Fibroblast of gingiva (primary cell): Measurements from ENCODE around the gene ACO2.

Experiments used
- DNase-seq: peaks from one replicate; pipeline ENCODE4 v3.0.0-alpha.2; 2011; ENCODE audit warnings: low read depth

ACO2 gene

DNA sequence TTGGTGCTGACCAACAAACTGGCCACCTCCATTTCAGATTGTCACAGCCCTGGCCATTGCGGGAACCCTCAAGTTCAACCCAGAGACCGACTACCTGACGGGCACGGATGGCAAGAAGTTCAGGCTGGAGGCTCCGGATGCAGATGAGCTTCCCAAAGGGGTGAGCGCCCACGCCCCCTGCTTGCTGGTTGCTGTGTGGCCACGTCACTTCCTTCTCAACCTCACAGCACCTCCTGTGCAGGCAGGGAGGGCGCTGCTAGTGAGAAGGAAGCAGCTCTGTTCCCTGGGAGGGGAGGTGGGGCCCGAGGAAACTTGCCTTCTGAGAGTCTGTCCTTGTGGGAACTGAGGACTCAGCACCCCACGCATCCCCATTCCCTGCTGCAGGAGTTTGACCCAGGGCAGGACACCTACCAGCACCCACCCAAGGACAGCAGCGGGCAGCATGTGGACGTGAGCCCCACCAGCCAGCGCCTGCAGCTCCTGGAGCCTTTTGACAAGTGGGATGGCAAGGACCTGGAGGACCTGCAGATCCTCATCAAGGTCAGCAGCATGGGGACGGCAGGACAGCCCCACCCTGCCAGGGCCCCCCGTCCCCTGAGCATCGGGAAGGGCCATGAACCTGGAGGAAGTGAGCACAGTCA lies 56.0 kb downstream of the ACO2 start:
- no peak for DNase-seq

GRCh38 chr22:41525450-41526225 lies 56.7 kb downstream of the ACO2 start:
- DNase-seq: no peak

DNA sequence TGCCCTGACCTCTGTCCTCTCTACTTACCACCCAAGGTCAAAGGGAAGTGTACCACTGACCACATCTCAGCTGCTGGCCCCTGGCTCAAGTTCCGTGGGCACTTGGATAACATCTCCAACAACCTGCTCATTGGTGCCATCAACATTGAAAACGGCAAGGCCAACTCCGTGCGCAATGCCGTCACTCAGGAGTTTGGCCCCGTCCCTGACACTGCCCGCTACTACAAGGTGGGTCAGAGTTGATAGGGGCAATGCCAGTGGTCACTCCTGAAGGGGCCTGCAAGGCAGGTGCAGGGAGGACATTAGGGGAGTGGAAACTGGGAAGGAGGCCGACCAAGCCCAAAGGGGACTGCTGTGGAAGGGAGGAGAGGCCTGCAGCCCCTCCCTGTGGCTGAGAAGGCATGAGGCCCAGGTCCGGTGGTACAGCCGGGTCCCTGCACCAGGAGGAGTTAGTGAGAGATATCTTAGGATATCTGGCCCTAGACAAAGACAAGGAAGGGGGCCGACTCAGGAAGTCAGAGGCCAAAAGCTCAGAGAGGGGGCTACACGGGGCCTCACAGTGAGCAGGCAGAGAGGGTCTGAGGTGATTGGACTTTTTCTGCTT lies 57.4 kb downstream of the ACO2 start:
- no peak for DNase-seq

DNA sequence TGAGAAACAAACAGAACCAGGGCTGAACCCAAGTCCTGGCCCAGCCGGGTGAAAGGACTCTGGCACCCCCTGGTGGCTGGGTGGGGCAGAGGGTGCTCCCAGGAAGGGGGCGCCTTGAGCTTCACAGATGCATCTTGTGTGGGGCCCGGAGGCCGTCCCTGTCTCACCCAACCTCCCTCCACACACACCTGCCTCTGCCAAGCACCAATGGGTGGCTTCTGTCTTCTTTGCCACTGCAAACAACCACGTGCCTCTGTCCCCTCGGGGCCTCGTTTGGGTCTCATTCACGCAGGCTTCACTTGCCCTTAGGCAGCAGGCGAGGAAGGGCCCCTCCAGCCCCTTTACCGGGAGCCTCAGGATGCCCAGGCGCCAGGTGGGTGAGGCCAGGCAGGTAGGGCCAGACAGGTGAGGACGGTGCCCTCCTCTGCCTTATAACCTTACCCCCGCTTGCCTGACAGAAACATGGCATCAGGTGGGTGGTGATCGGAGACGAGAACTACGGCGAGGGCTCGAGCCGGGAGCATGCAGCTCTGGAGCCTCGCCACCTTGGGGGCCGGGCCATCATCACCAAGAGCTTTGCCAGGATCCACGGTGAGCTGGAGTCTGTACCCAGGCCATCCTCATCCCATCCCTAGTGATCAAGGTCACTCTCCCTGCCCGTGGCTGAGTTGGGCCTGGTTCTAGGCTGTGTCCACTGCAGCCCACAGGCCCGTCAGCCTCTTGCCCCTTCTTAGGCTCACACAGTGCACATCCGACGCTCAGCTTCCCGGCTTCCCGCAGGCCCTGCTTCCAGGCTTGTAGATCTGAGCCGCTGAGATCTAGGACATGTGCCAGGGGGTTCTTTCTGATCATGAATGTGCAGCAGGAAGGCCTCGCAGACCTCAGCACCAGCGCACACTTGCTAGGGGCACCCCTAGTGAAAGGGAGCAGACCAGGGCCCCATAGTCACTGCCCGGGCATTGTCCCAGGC lies 58.2 kb downstream of the ACO2 start:
- no peak for DNase-seq

- no peak for DNase-seq
Measured at GRCh38 chr22:41528132-41528766, 59.3 kb downstream of the ACO2 start.

- DNase-seq: no peak
Measured at GRCh38 chr22:41528938-41529561, 60.1 kb downstream of the ACO2 start.

DNA sequence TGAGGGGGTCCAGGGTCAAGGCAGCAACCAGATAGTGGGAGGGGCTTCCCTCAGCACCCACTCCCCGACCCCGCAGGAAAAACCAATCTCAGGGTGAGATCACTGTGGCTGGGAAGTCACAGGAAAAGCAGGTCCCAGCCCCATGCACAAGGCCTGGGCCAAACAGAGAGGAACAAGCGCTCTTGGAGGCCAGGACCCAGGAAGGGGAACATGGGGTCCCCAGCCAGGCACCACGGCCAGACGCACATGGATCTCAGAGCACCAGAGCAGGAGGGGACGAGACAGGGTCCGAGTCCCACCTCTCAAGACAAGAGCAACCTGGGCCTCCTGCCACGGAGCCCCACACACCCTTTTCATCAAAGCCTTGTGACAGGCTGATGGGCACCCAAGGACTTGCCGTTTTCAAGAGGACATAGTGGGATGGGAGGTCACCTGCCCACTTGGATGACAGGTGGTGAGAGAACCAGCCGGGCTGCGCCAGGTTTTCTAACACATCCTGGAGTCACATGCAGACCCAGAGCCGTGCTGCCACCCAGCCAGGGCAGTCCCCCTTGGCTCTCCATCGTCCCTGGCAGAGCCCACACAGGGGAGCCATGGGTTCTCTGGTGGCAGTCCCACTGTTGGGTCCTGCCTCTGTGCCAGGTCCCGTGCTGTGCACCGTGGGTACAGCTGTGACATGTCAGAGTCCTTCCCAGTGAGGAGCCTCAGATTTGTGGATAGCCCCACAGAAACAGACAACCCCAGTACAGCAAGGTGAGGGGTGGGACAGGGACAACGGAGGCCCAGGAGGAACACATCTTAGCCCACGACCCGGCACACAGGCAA lies 62.2 kb downstream of the ACO2 start:
- DNase-seq: no peak

DNA sequence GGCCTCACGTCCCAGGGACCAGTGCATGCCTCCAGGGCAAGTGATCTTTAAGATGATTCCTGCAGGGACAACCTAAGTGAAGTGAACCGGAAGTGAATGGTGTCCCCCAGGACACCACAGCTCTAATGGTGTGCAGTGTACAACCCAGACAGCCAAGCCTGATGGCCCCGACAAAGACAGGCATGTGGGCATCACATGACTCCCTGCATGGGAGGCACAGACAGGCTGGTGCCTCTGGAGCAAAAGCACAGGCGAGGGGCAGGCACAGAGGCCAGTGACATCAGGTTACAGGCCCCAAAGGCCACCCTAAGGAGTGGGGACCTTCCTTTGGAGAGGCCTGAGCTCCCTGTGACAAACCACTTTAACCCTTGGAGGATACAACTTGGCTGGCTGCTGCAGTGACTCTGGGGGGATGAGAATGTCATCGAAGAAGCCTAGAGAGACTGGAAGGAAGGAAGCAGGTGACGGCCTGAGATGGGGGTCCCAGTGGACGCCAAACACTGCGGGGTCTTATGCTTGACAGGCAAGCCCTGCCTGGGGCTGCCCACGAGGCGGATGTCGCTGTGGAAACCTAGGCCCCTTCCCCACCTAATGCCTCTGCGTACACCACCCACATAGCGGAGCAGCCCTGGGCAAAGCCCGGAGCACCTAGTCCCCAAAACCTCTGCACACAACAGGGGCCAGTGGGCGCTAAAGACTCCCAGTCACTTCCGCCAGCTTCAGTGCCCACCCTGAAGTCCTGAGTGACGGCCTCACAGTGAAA lies 63.0 kb downstream of the ACO2 start:
- DNase-seq: no peak

DNA sequence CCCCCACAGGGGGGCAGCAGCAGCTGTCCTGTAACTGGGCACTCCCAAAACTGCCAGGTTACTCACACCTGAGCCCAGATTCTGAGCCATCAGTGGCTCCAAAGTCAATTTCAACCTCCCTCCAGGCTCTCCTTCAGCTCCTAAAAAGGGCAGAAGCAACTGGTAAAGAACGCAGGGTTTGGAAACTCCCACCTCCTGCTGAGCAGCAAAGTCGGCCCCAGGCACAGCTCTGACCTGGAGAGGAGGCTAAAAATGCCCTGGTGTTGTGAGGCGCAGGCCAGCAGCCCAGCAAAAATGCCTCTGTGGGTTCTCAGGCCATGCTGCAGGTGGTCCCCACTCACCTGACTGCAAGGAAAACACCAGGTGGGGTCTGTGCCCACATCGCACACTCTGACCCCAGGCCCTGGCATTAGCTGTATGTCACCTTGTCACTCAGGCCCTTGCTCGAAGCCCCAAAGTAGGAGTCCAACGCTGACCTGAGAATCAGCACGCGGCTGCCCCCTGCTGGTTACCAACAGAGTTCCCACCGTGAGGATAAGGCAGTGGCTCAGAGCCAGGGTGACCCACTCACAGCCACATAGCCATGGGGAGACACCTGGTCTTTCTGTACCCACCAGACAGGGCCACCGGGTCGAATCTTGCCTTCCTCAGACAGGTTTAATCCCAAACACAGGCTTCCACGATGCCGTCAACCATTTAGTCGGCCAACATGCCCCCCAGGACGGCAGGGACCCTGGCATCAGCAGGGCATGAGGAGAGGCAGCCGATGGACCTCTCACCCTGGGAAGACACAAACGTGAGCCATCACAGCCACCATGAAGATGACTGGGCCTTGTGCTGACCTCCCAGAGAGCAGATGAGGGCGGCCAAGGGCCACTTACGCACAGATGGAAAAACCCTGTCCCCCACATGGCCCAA lies 64.2 kb downstream of the ACO2 start:
- peak; percentile 37 for DNase-seq

- DNase-seq: no peak
Measured at GRCh38 chr22:41534219-41534618, 65.3 kb downstream of the ACO2 start.

GRCh38 chr22:41535244-41535643 lies 66.3 kb downstream of the ACO2 start:
- DNase-seq: no peak

DNA sequence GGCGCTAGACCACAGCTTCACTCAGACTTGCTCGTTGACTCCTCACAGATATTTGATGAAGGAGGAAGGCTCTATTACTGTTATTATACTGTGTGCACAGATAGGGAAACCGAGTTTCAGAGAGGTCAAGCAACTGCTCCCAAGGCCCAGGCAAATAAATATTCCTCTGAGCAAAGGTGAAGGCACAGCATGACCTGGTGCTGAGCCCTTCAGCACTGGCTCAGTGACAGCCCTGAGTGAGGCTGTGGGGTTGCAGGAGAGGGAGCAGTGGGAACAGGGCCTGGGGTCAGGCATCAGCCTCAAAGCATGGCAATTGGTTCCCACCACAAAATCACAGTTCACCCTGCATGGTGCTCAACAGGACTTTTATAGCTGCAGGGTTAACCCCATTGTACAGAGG lies 68.3 kb downstream of the ACO2 start:
- DNase-seq: no peak

DNA sequence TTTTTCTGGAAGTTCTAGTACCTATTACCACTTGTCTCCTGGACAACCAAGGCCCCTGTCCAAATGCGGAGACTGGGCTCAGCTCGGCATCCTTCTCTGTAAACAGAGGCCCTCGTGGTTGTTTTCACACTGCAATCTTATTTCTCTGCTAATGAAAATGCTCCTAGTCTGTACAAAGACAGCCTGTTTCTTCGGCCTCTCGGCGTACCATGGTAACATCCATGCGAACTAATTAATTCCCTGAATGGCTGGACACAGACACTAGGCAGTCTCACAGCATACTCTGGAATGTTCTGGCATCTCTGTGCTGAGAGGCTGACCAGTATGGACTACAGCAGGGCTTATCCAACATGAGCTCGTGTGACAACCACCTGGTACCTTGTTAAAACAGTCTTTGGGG lies 69.7 kb downstream of the ACO2 start:
- DNase-seq: no peak

- DNase-seq: peak; percentile 35
Measured at GRCh38 chr22:41539146-41540005, 70.5 kb downstream of the ACO2 start.

DNA sequence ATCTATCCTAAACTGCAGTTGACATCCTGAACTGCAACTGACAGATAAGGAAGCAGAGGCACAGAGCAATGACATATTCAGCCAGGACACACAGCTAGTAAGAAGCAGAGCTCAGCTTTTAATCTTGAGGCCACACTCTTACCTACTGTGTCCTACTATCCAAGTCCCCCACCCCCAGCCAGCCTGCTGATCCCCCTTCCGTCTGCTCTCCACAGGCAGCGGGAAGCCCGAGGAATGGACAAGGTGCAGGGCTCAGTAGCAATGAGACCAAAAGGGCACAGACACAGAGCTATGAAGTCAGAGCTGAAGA lies 71.0 kb downstream of the ACO2 start:
- DNase-seq: no peak

DNA sequence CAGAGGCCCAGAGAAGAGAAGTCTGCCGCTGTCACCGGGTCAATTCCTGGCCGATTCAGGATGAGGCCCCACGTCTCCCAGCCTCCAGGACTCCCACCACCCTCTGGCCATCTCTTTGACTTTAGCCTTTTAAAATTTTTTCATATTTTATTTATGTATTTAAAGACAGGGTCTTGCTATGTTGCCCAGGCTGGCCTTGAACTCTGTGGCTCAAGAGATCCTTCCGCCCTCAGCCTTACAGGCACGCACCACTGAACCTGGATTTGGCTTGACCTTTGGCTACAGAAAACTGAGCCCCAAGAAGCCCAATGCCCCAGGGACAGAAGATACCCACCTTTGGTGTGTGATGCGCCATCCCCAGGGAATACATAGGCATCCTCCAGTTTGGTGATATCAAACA lies 71.4 kb downstream of the ACO2 start:
- DNase-seq: no peak

- no peak for DNase-seq
Measured at GRCh38 chr22:41541484-41541883, 72.6 kb downstream of the ACO2 start.

DNA sequence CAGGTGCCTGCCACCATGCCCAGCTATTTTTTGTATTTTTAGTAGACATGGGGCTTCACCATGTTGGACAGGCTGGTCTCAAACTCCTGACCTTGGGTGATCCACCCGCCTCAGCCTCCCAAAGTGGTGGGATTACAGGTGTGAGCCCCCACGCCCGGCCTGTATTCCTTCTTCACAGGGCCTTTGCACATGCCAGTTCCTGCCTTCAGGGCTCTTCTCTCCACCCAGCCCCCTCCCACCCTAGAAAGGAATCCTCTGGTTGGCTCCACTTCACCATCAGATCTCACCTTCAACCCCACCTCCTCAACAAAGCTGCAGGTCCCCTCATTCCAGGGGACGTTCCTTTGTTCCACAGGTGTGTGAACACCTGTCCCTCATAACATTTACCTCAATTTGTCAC lies 73.3 kb downstream of the ACO2 start:
- no peak for DNase-seq
